Hepatocyte (in vitro differentiated cells): ENCODE measurements around the gene RABGAP1L. TPM values are rescaled to one million over a fixed set of nuclear protein-coding genes. Genes with fewer than 3 reads are reported as not detected.

ENCODE experiments used
- DNase-seq: peaks from one replicate; pipeline ENCODE4 v3.0.0-alpha.2; 2016; ENCODE audit warnings: low spot score
- H2AFZ ChIP-seq: fragments of 200-600 bp; sonication (generic); 2 replicates; pipeline ENCODE4 v1.6.0; 2016; ENCODE audit warnings: antibody characterized with exemption, mild to moderate bottlenecking
- H3K27ac ChIP-seq: fragments of 200-600 bp; sonication (generic); 2 replicates; pipeline ENCODE4 v1.5.1; 2016; ENCODE audit warnings: mild to moderate bottlenecking
- H3K27me3 ChIP-seq: fragments of 200-600 bp; sonication (generic); 2 replicates; pipeline ENCODE4 v1.6.1; 2016
- H3K36me3 ChIP-seq: fragments of 200-600 bp; sonication (generic); replicated peaks from 2 replicates; pipeline ENCODE4 v1.5.1; 2016; ENCODE audit warnings: low read depth; ENCODE audit not compliant: insufficient read depth
- H3K4me1 ChIP-seq: fragments of 200-600 bp; sonication (generic); 2 replicates; pipeline ENCODE4 v1.5.1; 2016; ENCODE audit warnings: mild to moderate bottlenecking, moderate library complexity; ENCODE audit not compliant: insufficient read depth
- H3K4me2 ChIP-seq: fragments of 200-600 bp; sonication (generic); 2 replicates; pipeline ENCODE4 v1.6.0; 2016
- H3K4me3 ChIP-seq: fragments of 200-600 bp; sonication (generic); 2 replicates; pipeline ENCODE4 v1.5.1; 2016; ENCODE audit warnings: mild to moderate bottlenecking
- H3K79me2 ChIP-seq: fragments of 200-600 bp; sonication (generic); 2 replicates; pipeline ENCODE4 v1.6.0; 2017; ENCODE audit warnings: mild to moderate bottlenecking
- H3K9me2 ChIP-seq: fragments of 200-600 bp; sonication (generic); replicated peaks from 2 replicates; pipeline ENCODE4 v1.6.0; 2017; ENCODE audit warnings: mild to moderate bottlenecking; ENCODE audit not compliant: insufficient read depth
- H3K9me3 ChIP-seq: fragments of 200-600 bp; sonication (generic); 2 replicates; pipeline ENCODE4 v1.5.1; 2016; ENCODE audit warnings: low read depth, mild to moderate bottlenecking
- H4K20me1 ChIP-seq: fragments of 200-600 bp; sonication (generic); 2 replicates; pipeline ENCODE4 v1.6.0; 2016; ENCODE audit warnings: mild to moderate bottlenecking; ENCODE audit not compliant: insufficient read depth, poor library complexity, severe bottlenecking
- CTCF ChIP-seq: fragments of 200-600 bp; sonication (generic); IDR thresholded peaks from 2 replicates; pipeline ENCODE4 v1.5.1; 2016; ENCODE audit warnings: antibody characterized with exemption, mild to moderate bottlenecking; ENCODE audit not compliant: poor library complexity
- EZH2 ChIP-seq: fragments of 200-600 bp; sonication (generic); IDR thresholded peaks from 2 replicates; pipeline ENCODE4 v1.6.1; 2016; ENCODE audit warnings: antibody characterized with exemption, mild to moderate bottlenecking, borderline replicate concordance
- EZH2phosphoT487 ChIP-seq: fragments of 200-600 bp; sonication (generic); IDR thresholded peaks from one replicate; pipeline ENCODE4 v1.6.1; 2018; ENCODE audit warnings: antibody characterized with exemption, mild to moderate bottlenecking, low read depth, moderate library complexity; ENCODE audit not compliant: unreplicated experiment, severe bottlenecking
- WGBS: methylation state at CpG from one replicate; pipeline ENCODE4 v1.1.6; 2016; ENCODE audit warnings: low lambda C conversion rate; ENCODE audit errors: missing lambda C conversion rate; 5-methylcytosine and 5-hydroxymethylcytosine counted together
- polyA plus RNA-seq: library from polyadenylated mRNA; unstranded; fragments of >200 nt; fragmentation: Nextera tagmentation; extraction: Ambion mirVana; gene quantifications from 2 replicates; pipeline ENCODE4 v1.2.1, GENCODE V29; 2016
- total RNA-seq: library from RNA; depleted of rRNA; stranded (reverse); fragments of >200 nt; gene quantifications from 2 replicates; pipeline ENCODE4 v1.2.3, GENCODE V29; 2014

RABGAP1L gene
- total and polyA plus RNA-seq, 2 experiments from 2014 or later = 15.0 to 41.8 TPM

DNA sequence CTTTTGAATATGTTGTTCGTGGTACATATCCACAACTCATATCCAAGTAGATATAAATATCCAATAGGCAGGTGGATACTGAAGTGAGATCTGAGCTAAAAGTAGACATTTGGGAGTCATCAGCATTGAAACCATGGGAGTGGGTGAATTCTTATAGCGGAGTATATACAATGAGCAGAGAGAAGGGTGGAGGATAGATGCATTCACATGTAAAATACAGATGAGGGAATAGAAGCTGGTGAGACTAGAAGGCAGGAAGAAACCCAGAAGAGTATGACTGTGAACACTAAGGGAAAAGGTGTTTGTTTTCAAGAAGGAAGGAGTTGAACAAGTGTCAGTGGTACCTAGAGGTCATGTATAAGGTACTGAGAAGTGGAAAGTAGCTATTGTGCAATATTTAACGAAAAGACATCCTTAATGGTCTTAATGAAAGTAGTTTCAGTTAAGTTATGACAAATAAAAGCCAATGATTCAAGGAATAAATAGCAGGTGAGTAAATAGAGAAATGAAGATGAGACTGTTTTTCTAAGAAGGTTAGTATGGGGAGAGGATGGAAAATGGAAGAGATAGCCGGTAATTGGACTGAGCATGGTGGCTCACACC lies 658.8 kb downstream of the RABGAP1L start:
- no peak overlapping the region for H3K4me3 ChIP-seq
- H3K79me2 ChIP-seq = no peaks in the 10 kb centered on the region
- H3K36me3 ChIP-seq = no peaks in the 10 kb centered on the region
- no peaks in the 10 kb centered on the region for H3K27me3 ChIP-seq
- no peak for DNase-seq
- H3K4me2 ChIP-seq = no peak overlapping the region
- no peak overlapping the region for H3K27ac ChIP-seq
- H3K9me3 ChIP-seq = no peaks in the 10 kb centered on the region
- H4K20me1 ChIP-seq = no peaks in the 10 kb centered on the region
- WGBS = 65% methylated on average over 4 of the region's 4 CpGs
- TF ChIP-seq CTCF = no peak
- TF ChIP-seq EZH2 = no peak
- no peak for TF ChIP-seq EZH2phosphoT487
- no peaks in the 10 kb centered on the region for H3K4me1 ChIP-seq
- H3K9me2 ChIP-seq = no peaks in the 10 kb centered on the region
- no peak overlapping the region for H2AFZ ChIP-seq

- Histone ChIP-seq H3K9me3 (no peaks in the 10 kb centered on the region), H4K20me1 (no peaks in the 10 kb centered on the region), H3K4me1 (no peaks in the 10 kb centered on the region), H3K36me3 (no peaks in the 10 kb centered on the region), H3K27me3 (no peaks in the 10 kb centered on the region), H2AFZ (no peak overlapping the region), H3K9me2 (no peaks in the 10 kb centered on the region), H3K4me2 (no peak overlapping the region), H3K27ac (no peak overlapping the region), H3K79me2 (no peaks in the 10 kb centered on the region), H3K4me3 (no peak overlapping the region)
- WGBS = 95% methylated on average over 1 of the region's 1 CpG
- no peak for TF ChIP-seq CTCF
- no peak for TF ChIP-seq EZH2
- TF ChIP-seq EZH2phosphoT487 = no peak
- DNase-seq = no peak
Measured at GRCh38 chr1:174818951-174819350, 659.6 kb downstream of the RABGAP1L start.

- H3K4me2 ChIP-seq = no peak overlapping the region
- no peak overlapping the region for H2AFZ ChIP-seq
- no peaks in the 10 kb centered on the region for H4K20me1 ChIP-seq
- TF ChIP-seq CTCF (no peak), EZH2 (no peak), EZH2phosphoT487 (no peak)
- DNase-seq = no peak
- no peak overlapping the region for H3K4me3 ChIP-seq
- H3K4me1 ChIP-seq = no peaks in the 10 kb centered on the region
- no peaks in the 10 kb centered on the region for H3K36me3 ChIP-seq
- H3K9me3 ChIP-seq = no peaks in the 10 kb centered on the region
- H3K79me2 ChIP-seq = no peaks in the 10 kb centered on the region
- no peak overlapping the region for H3K27ac ChIP-seq
- H3K9me2 ChIP-seq = no peaks in the 10 kb centered on the region
- H3K27me3 ChIP-seq = no peaks in the 10 kb centered on the region
Measured at GRCh38 chr1:174819596-174819995, 660.3 kb downstream of the RABGAP1L start.

GRCh38 chr1:174825127-174825526 lies 665.8 kb downstream of the RABGAP1L start:
- TF ChIP-seq CTCF (no peak), EZH2phosphoT487 (no peak), EZH2 (no peak)
- no peaks in the 10 kb centered on the region for H3K9me3 ChIP-seq
- H4K20me1 ChIP-seq = no peaks in the 10 kb centered on the region
- H3K9me2 ChIP-seq = no peaks in the 10 kb centered on the region
- H3K4me1 ChIP-seq = no peaks in the 10 kb centered on the region
- no peak overlapping the region for H2AFZ ChIP-seq
- no peak overlapping the region for H3K4me2 ChIP-seq
- no peaks in the 10 kb centered on the region for H3K79me2 ChIP-seq
- no peak overlapping the region for H3K4me3 ChIP-seq
- H3K27me3 ChIP-seq = no peaks in the 10 kb centered on the region
- H3K27ac ChIP-seq = no peak overlapping the region
- WGBS = 83% methylated on average over 4 of the region's 4 CpGs
- DNase-seq = no peak
- no peaks in the 10 kb centered on the region for H3K36me3 ChIP-seq
